Neural progenitor cell (in vitro differentiated cells): ENCODE measurements around the gene LILRA6.

Experiments
- CTCF ChIP-seq: fragments of 200-600 bp; sonication (generic); IDR thresholded peaks from 2 replicates; pipeline ENCODE4 v1.5.1; 2017; ENCODE audit warnings: antibody characterized with exemption, mild to moderate bottlenecking
- EZH2 ChIP-seq: fragments of 200-600 bp; sonication (generic); IDR thresholded peaks from 2 replicates; pipeline ENCODE4 v1.6.1; 2017; ENCODE audit warnings: antibody characterized with exemption, mild to moderate bottlenecking, moderate library complexity
- EZH2phosphoT487 ChIP-seq: fragments of 200-600 bp; sonication (generic); IDR thresholded peaks from 2 replicates; pipeline ENCODE4 v1.6.1; 2017; ENCODE audit warnings: antibody characterized with exemption

DNA sequence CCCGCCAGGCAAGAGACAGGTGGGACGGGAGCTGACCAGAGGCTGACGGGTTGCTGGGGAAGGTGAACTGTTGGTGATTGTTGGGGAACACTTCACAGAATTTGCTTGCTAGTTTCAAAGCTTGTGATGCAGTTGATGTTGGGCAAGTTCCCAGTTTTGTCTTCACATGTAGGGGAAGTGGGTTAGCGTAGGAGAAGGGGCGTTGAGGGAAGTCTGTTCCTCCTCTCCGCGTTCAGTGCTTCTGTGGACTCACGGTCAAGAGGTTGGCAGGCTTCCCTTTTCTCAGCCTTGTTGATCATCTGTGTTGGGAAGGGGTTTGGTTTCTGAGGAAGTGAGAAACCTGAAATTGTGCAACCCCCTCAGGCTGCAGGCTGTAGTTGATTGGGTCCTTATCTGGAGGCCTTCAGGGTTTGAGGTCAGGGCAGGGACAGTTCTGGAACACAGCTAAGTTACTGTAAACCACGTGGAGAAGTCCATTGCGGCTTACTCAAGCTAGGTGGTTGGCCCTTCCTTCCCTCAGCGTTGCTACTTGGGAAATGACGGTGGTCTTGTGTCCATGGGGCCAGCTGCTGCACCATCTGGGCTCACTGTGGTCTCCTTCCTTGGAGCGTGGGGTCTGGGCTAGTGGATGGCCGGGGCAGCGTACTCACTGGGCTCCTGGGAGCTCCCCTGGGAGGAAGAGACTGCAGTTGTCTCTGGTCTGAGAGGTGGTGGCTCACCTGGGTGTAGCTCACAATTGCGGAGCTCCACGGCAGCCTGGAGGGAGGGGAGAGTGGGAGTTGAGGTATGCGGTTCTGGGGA lies 34.4 kb downstream of the LILRA6 start:
- TF ChIP-seq CTCF = no peak
- no peak for TF ChIP-seq EZH2
- TF ChIP-seq EZH2phosphoT487 = no peak
